NCI-H1105 (cell line): ENCODE measurements around the gene ADAMTS17.

Experiments used
- DNase-seq: peaks from one replicate; lab custom pipeline; 2025; lab: John Stamatoyannopoulos, UW

The ADAMTS17 gene

DNA sequence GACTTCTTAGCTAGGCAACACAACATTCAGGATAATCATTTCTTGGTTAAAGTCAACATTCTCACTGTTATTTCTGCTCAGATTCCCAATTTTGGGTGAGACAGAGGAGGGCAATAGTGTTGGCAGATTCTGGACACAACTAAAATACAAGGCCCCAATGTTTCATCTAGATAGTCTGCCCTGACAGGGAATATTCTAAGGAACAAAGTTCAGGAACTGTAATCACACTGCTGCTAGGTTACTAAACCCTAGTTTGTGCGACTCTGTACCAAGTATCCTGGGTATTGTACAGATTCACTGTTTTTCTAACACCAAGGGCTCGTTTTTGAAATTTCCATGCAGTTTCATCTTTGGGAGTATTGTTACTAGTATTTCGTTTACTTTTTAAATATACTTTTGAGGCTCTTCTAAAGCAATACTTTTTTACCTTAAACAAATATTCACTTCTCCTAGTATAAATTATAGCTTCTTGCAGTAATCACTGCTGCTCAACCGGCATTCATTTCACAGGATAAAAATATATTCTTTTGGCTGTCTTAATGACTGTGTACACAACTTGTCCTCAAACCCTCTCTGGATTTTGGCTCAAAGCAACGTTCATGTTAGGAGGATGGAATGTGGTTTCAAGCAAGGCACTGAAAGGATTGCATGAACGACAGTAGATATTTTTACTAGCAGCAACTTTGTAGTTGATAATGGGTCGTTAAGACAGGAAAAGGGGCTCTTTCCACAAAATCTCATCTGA lies 167.4 kb downstream of the ADAMTS17 start:
- no peak for DNase-seq

DNA sequence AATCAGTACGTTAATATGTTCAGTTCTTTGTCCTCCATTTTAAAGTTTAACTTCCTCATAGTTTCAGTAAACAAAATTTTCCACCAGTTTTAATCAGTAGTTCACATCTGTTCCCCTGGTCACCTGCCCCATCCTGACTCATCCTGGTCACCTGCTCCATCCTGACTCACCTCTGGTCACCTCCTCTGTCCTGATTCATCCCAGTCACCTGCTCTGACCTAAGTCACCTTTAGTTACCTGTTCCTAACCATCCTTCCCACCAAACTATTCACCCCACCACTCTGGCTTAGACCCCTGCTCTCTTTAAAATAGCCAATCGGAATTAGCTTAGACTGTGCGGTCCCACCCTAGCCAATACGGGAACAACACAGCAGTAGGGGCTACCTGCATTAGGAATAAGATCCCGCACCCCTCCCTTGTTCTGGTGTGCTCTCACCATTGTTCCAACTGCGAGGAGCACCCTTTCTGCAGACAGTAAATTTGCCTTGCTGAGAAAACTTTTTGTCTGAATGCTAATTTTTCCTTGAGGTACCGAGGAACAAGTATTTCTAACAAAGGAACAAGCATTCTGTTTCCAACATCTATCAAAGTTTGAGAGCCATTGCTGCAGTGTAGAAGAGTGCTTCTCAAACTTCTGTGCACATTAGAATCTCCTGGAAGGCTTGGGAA lies 169.3 kb downstream of the ADAMTS17 start:
- no peak for DNase-seq

DNA sequence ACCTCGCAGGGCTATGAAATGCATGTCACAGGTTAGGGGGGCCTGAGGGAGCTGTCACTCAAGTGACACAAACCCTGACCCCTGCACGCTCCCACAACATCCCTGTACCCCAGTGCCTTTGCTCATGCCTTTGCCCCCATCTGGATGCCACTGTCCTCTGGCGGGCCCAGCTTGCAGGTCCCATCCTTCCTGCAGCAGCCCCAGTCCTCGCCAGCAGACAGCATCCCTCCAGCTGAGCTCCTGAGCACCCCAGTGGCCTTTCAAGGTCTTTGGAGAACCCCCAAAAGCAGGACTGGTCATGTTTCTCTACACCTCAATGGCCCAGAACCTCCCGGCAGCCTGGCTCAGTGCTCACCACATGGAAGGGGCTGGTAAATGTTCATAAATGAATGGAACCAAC lies 170.4 kb downstream of the ADAMTS17 start:
- DNase-seq, result no peak

DNA sequence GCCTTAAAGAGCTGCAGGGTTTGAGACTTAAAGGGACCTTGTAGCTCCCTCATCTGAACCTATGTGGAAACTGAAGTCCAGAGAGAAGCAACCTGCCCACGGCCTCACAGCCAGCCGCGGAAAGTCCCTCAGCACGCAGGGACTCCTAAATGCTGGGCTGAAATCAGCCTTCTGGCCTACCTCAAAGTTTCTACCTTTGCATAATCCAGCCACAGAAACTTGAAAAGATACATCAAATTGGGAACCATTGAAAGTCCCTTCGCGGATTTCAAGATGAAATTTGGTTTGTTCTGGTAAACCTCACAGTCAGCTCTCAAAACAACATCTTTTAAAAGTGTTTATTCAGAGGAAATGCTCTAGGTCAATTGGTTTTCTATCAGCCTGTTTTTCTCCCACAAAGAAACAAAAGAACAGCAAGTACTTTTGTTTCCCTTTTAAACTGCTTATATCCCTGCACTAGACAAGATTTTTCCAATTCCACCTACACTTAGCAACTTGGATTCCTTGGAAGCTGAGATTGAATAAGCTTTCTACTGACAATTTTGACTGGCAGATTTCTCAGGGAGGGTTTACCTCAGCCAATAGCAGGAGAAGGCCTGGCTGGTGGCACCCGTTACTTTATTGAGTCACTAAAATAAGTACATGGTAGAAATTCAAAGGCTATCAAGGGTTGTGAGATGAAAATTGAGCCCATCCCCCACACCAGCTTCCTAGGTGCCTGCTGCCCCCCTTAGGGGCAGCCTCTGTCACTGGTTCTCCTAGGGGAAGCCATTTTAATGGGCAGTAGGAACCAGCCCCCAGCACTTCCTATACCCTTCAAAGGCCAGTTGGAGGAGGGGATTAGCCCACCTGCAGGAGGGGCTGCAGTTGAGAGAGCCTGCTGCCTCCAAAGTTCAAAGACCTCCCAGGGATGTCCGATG lies 171.2 kb downstream of the ADAMTS17 start:
- no peak for DNase-seq

DNA sequence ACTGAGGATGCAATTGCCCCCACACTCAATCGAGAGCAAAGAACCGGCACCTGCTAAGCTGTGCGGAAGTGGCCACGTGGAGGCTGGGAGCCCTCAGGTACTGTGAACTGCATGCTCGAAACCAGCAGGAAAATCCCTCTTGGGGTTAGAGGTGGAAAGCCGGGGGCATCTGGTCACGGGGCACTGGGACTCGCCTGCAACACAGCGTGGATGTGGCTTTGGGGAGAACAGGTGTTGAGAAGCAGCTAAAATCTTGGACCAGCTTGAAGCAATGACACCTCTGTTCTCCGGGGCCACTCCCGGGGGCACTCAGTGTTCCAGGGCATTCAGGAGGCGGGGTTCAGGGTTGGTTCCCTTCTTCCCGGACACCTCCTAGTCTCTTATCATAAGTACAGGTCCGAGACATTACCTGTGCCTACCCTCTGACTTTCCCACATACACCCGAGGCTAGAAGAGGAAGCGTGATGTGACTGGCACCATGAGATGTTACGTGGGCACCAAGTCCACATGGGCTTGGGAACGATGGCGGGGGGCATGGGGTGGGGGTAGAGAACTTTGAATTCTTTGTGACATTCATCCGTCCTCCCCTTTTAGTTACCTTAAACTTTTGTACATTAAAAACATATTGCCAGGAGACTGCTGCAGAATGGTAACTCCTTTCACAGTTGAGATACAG lies 172.0 kb downstream of the ADAMTS17 start:
- DNase-seq, result no peak

DNA sequence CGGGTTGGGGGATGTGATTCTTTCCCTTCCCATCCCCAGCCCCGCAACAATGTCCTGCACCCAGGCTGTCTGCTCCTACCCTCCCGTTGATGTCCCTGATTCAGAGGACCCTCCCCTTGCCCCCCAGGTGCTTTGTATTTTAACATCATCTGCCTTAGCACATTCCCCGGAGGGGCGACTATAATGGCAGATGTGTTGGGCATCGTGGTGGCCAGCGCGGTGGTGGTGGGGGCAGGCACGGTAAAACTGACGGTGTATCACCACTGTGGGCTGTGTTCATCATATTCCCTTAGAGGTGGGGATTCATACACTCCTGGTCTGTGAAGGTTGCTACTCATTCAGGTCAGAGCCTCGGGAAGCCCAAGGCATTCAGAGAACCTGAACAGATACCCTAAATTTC lies 173.0 kb downstream of the ADAMTS17 start:
- DNase-seq, result no peak

DNA sequence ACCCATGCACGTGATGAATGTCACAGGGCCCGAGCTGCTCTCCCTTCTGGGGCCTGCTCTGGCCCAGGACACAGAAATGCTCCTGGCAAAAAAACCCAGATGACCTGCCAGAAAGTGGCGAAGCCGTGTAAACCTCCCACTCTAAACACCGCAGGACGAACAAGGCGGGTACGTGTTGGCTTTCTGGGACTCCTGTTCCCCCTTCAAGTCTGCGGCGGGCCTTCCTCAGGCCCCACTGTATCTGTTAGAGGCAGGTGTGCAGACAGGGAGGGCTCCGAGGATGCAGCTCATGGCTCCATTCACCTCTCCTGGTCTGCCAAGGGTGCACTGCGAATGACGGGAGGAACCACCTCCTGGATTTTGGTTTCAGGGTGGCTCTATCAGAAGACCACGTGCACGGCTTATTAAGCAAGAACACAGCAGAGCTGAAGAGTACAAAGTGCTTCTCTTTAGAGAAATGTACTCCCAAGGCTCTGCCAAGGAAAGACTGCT lies 173.8 kb downstream of the ADAMTS17 start:
- DNase-seq, result no peak

DNA sequence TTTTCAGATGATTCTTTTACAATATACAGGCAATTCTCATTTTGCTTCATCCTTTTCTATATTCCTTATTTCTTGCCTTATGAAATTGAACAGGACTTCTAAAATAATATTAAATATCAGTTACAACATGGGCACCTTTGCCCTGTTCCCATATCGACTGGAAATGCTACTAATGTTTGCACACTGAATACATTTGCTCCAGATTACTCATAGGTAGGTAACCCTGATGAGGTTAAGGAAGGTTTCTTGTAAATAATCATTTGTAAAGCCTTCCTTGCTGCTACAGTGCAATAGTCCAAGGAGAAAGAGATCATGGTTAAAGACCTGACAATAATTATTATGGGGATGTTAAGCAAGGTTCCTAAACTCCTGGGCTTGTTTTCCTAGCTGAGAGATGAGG lies 175.5 kb downstream of the ADAMTS17 start:
- no peak for DNase-seq

DNA sequence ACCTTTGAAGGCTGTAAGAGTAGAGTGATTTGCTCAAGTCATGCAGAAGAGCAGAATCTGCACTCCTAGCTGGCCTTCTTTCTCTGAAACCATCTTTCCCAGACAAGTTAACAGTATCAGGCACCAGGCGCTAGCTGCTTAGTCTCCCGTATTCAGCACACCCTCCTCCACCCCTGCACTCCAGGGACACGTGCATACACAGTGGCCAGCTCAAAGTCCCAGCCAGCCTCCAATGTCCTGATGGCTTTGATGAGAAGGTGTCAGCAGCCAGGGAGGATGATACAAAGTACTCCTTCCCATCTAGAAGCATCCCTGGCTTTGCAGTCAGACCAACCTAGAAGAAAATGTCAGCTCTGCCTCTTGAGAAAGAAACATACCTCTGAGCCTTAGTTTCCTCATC lies 177.8 kb downstream of the ADAMTS17 start:
- DNase-seq, result no peak

DNA sequence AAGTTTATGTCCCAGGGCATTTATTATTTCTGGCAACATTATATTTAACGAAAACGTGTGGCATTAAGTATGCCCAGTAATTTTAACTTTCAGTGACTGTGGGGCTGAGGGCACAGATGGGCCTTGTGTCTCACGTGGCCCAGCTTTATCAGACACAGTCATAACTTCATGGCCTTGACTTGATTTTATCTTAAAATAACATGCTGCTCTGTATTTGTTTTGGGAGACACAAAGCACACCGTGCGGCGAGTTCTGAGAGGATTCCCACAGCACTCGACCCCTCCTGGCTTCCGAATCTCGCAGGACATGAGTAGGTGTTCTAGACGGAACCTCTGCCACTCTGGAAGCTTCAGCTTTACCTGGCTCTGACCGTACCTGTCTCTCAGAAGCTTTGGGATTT lies 180.8 kb downstream of the ADAMTS17 start:
- no peak for DNase-seq

DNA sequence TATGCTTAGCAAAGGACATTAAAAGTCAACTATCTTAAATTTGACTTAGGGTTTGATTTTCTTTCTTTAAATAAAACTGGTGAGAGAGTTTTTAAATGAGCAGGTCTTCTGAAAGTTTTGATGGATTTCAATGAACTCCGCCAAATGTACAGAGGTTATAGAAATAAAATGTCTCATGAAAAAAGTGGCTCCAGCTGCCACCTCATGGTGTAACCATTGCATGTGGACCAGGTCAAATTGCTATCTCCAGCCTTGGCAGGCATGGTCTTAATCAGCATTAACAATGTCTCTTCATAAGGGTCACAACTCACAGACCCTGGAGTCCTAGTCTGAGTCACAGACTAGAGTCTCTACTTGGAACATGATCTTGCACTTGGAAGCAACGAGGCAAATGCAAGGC lies 182.3 kb downstream of the ADAMTS17 start:
- no peak for DNase-seq

DNA sequence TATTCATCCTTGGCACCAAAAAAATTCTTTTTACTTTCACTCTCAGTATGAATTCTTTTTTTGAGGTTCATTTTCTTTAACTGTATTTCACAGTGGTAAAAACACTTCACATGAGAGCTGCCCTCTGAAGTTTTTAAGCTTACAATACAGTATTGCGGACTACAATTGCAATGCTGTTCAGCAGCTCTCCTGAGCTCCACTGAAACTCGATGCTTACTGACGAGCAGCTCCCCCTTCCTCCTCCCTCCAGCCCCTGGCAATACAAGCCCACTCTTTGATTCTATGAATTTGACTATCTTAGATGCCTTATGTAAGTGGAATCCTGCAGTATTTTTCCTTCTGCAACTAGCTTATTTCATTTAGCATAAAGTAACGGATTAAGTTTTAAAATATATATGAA lies 183.4 kb downstream of the ADAMTS17 start:
- no peak for DNase-seq

DNA sequence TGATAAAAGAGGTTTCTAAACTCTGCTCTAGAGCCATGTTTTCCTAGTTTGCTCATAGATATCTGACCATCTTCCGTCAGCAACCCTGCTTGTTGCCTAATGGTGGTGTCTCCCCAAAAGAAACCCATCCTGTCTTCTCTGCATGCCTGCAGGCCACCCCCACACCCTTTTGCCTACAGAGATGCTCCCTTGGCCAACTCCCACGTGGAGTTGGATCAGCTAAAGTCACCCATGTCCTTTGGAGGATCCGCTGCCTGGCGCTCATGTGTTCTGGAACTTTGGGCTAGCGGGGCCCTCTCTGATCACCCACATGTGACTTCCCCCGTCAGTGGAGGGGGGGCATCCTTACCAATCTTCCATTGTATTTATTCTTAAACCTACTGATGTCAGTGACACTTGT lies 185.6 kb downstream of the ADAMTS17 start:
- no peak for DNase-seq

DNA sequence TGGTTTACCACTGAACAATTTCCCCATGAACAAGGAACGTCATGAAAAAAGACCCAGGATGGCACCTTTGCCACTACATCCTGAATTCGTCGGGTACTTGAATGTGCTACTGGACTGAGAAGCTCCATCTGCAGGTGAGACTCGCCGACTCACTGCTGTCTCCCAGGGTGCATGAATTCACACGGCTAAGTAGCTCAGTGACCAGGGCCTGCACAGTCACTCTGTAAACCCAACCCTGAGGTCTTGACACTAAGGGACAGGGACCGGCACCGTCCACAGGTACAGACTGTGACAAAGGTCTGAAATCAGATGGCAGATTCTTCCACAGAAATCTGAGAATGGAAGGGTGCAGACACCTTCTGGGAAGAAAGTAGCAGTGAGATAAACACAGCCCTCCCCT lies 187.4 kb downstream of the ADAMTS17 start:
- DNase-seq, result no peak

DNA sequence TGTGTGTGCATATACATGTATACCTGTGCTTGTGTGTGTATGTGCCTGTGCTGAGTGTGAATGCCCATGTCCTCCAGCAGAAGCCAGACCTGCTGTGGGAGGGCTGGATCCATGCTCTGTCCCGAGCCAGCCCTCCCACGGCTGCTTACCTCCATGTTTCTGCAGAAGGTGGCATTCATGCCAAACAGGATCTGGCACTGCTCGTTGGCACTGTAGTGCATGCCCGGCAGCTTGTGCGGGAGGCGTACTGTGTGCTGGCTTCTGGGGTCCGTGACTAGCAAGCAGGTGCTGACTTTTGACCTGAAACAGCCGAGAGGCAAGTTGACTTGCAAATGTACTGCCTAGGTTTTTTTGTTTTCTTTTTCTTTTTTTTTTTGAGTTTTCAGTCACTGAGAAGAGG lies 189.3 kb downstream of the ADAMTS17 start:
- no peak for DNase-seq

DNA sequence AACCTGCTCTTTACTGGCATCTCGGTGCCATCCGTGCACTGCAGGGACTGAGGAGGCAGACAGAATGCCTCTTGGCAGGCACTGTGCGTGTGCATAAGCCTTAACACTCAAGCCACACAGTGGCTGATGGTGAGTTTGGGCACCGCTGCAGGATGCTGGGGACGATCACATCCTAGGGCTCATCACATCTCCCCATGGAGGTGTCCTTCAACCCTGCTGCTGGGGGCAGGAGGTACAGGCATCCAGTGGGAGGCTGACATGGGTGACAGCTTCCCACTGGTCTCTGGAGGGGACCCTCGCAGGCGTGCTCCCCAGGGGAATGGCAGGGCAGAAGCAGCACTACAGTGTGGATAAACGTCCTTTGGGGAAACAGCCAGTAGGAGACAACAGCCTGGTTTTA lies 190.9 kb downstream of the ADAMTS17 start:
- DNase-seq, result no peak

DNA sequence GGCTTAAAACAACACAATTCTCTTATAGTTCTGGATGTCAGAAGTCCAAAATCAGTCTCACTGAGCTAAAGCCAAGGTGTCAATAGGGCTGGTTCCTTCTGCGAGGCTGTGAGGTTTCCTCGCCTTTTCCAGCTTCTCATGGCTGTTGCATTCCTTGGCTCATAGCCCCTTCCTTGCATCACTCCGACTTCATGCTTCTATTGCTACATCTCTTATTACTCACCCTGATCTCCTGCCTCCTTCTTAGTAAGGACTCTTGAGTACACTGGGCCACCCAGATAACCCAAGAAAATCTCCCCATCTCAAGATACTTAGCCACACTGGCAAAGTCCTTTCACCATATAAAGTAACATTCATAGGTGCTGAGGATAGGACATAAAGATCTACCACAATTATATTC lies 193.9 kb downstream of the ADAMTS17 start:
- DNase-seq, result no peak

DNA sequence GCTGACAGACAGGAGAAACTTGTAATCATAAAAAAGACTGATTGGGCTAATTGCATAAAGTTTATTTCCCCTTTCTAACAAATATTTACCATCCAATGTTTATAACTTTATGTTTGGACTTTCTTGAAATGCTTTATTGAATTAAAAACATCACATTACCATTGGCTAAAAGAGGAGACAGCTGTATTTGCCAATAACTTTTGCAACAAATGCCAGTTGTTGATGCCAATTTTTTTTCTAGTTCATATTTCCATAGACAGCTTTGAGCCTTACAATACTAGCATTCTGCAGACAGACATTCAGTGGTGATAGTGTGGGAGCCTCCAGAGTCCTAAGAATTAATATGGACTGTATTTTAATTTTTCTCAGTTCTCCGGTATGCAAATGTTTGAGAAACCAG lies 198.4 kb downstream of the ADAMTS17 start:
- no peak for DNase-seq

DNA sequence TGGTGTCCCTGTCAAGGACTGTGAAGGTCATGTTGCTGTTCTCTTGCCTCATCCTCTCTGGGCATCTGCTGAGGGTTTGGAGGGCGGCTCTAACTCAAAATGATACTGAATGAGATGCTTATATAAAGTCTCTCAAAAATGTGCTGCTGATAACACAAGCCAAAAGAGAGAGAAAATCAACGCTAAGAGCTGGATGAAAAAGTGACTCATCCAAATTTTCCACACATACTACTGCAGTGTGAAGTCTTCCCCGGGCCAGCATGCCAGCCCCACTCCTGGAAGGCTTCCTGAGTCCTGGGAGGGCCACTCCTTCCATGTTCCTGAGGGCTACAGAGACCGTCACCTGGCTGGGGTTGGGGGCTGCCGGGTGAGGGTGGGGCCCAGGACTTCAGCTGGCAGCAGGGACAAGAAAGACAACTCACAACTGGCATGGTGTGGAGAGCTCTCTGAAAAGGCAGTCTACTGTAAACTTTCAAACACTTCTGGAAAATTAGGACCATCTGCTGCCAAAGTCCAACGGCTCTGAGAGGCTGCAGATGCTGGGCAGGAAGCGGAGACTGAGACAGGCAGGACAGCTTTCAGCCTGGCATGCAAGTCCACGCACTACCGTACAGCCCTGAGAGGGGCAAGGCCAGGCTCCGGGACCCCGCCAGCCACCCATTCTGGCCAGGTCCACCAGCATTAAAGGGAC lies 200.3 kb downstream of the ADAMTS17 start:
- DNase-seq, result no peak

DNA sequence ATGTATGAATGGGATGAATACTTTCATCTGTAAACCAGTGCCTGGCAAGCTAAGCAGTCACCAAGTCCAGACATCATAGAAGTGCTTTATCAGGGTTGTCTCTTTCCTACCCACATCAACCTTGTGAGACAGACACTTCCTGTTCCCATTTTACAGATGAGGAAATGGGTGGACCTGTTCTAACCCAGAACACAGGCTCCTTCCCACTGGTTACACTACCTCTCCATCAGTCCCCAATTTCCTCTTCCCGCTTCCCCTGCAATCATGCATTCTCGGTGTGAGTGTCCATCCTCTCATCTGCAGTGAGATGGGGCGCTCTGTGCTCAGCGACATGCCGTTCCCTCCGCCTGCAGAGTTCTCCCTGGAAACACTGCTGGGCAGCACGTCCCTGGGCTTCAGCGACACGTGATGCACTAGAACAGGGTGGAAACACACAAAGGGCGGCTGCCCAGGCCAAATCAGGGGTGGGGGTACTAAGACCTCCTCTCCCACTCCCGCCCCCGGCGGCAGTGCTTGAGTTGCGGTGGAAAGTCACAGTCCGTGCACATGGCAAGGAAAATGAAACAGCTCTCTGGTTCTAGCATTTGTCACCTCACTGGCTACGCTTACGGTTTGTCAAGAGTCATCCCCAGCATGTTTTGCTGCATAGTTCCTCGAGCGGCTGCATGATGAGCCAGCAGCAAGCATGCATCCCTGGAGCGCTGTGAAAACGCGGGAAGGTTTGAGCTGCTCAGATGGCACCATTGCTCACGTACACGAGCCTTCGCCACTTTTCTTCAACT lies 201.1 kb downstream of the ADAMTS17 start:
- no peak for DNase-seq

DNA sequence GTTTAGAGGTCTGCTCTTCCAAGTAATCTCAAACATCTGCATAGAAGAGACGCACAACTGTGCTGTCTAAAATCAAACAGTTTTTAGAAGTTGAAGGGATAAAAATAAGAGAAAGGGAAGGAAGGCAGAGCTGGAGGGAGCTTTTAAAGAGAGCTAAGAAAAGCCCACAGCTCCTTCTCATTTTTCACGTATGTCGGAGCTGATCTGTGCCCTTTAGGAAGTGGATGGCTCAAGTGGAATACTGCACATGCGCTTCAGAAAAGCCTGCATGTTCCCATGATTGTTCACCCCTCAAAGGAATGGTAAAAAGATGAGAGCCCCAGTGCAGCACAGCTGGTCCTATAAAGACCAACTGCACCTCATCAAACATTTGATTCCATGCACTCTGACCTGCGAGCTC lies 207.2 kb downstream of the ADAMTS17 start:
- no peak for DNase-seq
